Glutamatergic neuron (in vitro differentiated cells): ENCODE results near the gene GLMP. TPM values are rescaled to one million over a fixed set of nuclear protein-coding genes. Genes with fewer than 3 reads are reported as not detected.

Experiments
- DNase-seq: peaks from one replicate; pipeline ENCODE4 v3.0.0; 2022
- H3K27ac Mint-ChIP-seq: one replicate; pipeline ENCODE4 v1.8.0; 2020; ENCODE audit warnings: mild to moderate bottlenecking, mixed read lengths, inconsistent platforms; ENCODE audit not compliant: unreplicated experiment
- H3K27me3 Mint-ChIP-seq: one replicate; pipeline ENCODE4 v1.8.0; 2020; ENCODE audit warnings: mild to moderate bottlenecking, moderate library complexity, mixed read lengths, inconsistent platforms; ENCODE audit not compliant: unreplicated experiment
- H3K36me3 Mint-ChIP-seq: one replicate; pipeline ENCODE4 v1.8.0; 2020; ENCODE audit warnings: mild to moderate bottlenecking, mixed read lengths, inconsistent platforms; ENCODE audit not compliant: unreplicated experiment
- H3K4me1 Mint-ChIP-seq: one replicate; pipeline ENCODE4 v1.8.0; 2020; ENCODE audit warnings: mild to moderate bottlenecking, low read depth, mixed read lengths, inconsistent platforms; ENCODE audit not compliant: unreplicated experiment
- H3K4me3 Mint-ChIP-seq: one replicate; pipeline ENCODE4 v1.8.0; 2020; ENCODE audit warnings: mild to moderate bottlenecking, mixed read lengths, inconsistent platforms; ENCODE audit not compliant: unreplicated experiment
- H3K9me3 Mint-ChIP-seq: one replicate; pipeline ENCODE4 v1.8.0; 2020; ENCODE audit warnings: mild to moderate bottlenecking, moderate library complexity, mixed read lengths, inconsistent platforms; ENCODE audit not compliant: unreplicated experiment
- CTCF ChIP-seq: fragments of 200-600 bp; sonication (generic); IDR thresholded peaks from one replicate; pipeline ENCODE4 v1.5.0; 2021; ENCODE audit not compliant: partially characterized antibody, unreplicated experiment
- total RNA-seq: library from RNA; stranded (reverse); fragmentation: NEBNext Ultra II Directional; extraction: Animal tissue kit (Norgen Biotek cat#: 25700); gene quantifications from one replicate; pipeline ENCODE4 v1.2.1, GENCODE V29; 2021; ENCODE audit not compliant: unreplicated experiment

Gene GLMP
- total RNA-seq, 1 donor from 2014 or later, result 35.4 TPM

GRCh38 chr1:156244712-156245111, 50.8 kb downstream of the GLMP start:
- DNase-seq, result no peak
- H3K9me3 Mint-ChIP-seq, result no peaks in the 10 kb centered on the region
- peak overlapping the region; percentile 3 for H3K4me3 Mint-ChIP-seq
- H3K27me3 Mint-ChIP-seq, result peaks cover 20% of the 10 kb centered on the region
- H3K36me3 Mint-ChIP-seq, result no peaks in the 10 kb centered on the region
- TF ChIP-seq CTCF, result no peak
- H3K4me1 Mint-ChIP-seq, result peaks cover 4% of the 10 kb centered on the region
- H3K27ac Mint-ChIP-seq, result no peak overlapping the region

GRCh38 chr1:156244126-156244525, 51.4 kb downstream of the GLMP start:
- no peak for TF ChIP-seq CTCF
- no peak for DNase-seq
- no peak overlapping the region for H3K27ac Mint-ChIP-seq
- peaks cover 20% of the 10 kb centered on the region for H3K27me3 Mint-ChIP-seq
- no peaks in the 10 kb centered on the region for H3K9me3 Mint-ChIP-seq
- H3K36me3 Mint-ChIP-seq, result no peaks in the 10 kb centered on the region
- no peak overlapping the region for H3K4me3 Mint-ChIP-seq
- peaks cover 4% of the 10 kb centered on the region for H3K4me1 Mint-ChIP-seq

GRCh38 chr1:156242738-156243137, 52.7 kb downstream of the GLMP start:
- H3K27ac Mint-ChIP-seq, result no peak overlapping the region
- H3K4me3 Mint-ChIP-seq, result no peak overlapping the region
- no peaks in the 10 kb centered on the region for H3K36me3 Mint-ChIP-seq
- no peak for TF ChIP-seq CTCF
- H3K27me3 Mint-ChIP-seq, result peaks cover 20% of the 10 kb centered on the region
- DNase-seq, result no peak
- peaks cover 3% of the 10 kb centered on the region for H3K4me1 Mint-ChIP-seq
- no peaks in the 10 kb centered on the region for H3K9me3 Mint-ChIP-seq

Other genes with a start within 250 kb of the GLMP start
- 52.4 TPM for gene UBQLN4, start 241.9 kb downstream of the GLMP start, total RNA-seq
- 47.0 TPM for gene LAMTOR2, start 240.9 kb downstream of the GLMP start, total RNA-seq
- not detected for gene RAB25, start 234.5 kb downstream of the GLMP start, total RNA-seq
- 114 TPM for gene MEX3A, start 213.2 kb downstream of the GLMP start, total RNA-seq
- 47.7 TPM for gene LMNA, start 181.0 kb downstream of the GLMP start, total RNA-seq
- gene SEMA4A, start 142.1 kb downstream of the GLMP start, total RNA-seq, result 4.0 TPM
- 66.0 TPM for gene SLC25A44, start 101.6 kb downstream of the GLMP start, total RNA-seq
- gene PMF1, start 82.7 kb downstream of the GLMP start, total RNA-seq, result 31.6 TPM
- gene BGLAP, start 53.5 kb downstream of the GLMP start, total RNA-seq, result not detected
- gene PAQR6, start 47.6 kb downstream of the GLMP start, total RNA-seq, result 10.8 TPM
- gene SMG5, start 12.9 kb downstream of the GLMP start, total RNA-seq, result 86.6 TPM
- 2.4 TPM for gene TMEM79, start 11.4 kb downstream of the GLMP start, total RNA-seq
- gene VHLL, start 3.6 kb upstream of the GLMP start, total RNA-seq, result not detected
- gene CCT3, start 42.6 kb upstream of the GLMP start, total RNA-seq, result 347 TPM
- gene TSACC, start 42.8 kb upstream of the GLMP start, total RNA-seq, result not detected
- not detected for gene RHBG, start 73.5 kb upstream of the GLMP start, total RNA-seq
- gene MEF2D, start 205.1 kb upstream of the GLMP start, total RNA-seq, result 50.0 TPM